Measurements from ENCODE around the gene SIPA1L3.

- TF ChIP-seq, protein P1, sequence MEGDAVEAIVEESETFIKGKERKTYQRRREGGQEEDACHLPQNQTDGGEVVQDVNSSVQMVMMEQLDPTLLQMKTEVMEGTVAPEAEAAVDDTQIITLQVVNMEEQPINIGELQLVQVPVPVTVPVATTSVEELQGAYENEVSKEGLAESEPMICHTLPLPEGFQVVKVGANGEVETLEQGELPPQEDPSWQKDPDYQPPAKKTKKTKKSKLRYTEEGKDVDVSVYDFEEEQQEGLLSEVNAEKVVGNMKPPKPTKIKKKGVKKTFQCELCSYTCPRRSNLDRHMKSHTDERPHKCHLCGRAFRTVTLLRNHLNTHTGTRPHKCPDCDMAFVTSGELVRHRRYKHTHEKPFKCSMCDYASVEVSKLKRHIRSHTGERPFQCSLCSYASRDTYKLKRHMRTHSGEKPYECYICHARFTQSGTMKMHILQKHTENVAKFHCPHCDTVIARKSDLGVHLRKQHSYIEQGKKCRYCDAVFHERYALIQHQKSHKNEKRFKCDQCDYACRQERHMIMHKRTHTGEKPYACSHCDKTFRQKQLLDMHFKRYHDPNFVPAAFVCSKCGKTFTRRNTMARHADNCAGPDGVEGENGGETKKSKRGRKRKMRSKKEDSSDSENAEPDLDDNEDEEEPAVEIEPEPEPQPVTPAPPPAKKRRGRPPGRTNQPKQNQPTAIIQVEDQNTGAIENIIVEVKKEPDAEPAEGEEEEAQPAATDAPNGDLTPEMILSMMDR (IDR thresholded peaks at IDR 0.05) = no peak
- no peak for TF ChIP-seq POLR2A (IDR thresholded peaks at IDR 0.05)
These were observed 340.1 kb downstream of the SIPA1L3 start for GRCh38 chr19:38247126-38247525.
